ENCODE results near the gene EFNA4. TPM values are rescaled to one million over a fixed set of nuclear protein-coding genes. Genes with fewer than 3 reads are reported as not detected.

Gene EFNA4
- total and polyA plus RNA-seq, 9 of the 15 experiments (the other 6 are each of a cell fraction or from before 2014, with no cell fraction given), result 0.68 to 7.4 (median 6.1) TPM

GRCh38 chr1:155049651-155050559 is 13.6 kb upstream of the EFNA4 start:
- no peak for DNase-seq (ENCODE audit: extremely low read depth in 1 of 4, low spot score in 3 of 4)
- Histone ChIP-seq H4K20me1 (replicated peaks; ENCODE audit: control insufficient read depth, insufficient read depth, low read length) (peaks cover 6% of the 10 kb centered on the region; the same call in 1 of the 2 replicates), H3K4me2 (ENCODE audit: insufficient read depth, low read length) (peak overlapping the region; percentile 99), H3K27ac (ENCODE audit: extremely low read depth, low read depth, low read length) (peak overlapping the region; percentile 83), H3K79me2 (ENCODE audit: control insufficient read depth, insufficient read depth, low read length) (peaks cover 19% of the 10 kb centered on the region), H2AFZ (ENCODE audit: low read depth, low read length) (peak overlapping the region; percentile 95), H3K9me1 (ENCODE audit: control insufficient read depth, insufficient read depth, low read length) (peaks cover 4% of the 10 kb centered on the region), H3K36me3 (ENCODE audit: control insufficient read depth, insufficient read depth, low read length) (peaks cover 14% of the 10 kb centered on the region; the same call in 1 of the 3 replicates), H3K4me1 (replicated peaks in 1 of 2; ENCODE audit: control insufficient read depth in 2 of 2, insufficient read depth in 2 of 2, low read length in 2 of 2) (peaks cover 29 to 51% of the 10 kb centered on the region in 2 experiments), H3K9ac (ENCODE audit: insufficient read depth in 1 of 2, low read depth in 2 of 2, low read length in 2 of 2) (peak overlapping the region; percentile 90 to 96), H3K27me3 (ENCODE audit: control insufficient read depth in 2 of 2, insufficient read depth in 2 of 2, low read length in 2 of 2) (no peaks in the 10 kb centered on the region), H3K9me3 (replicated peaks; ENCODE audit: control insufficient read depth, insufficient read depth, low read depth, low read length) (no peaks in the 10 kb centered on the region), H3K4me3 (peak overlapping the region; percentile 80)
- FAIRE-seq, result peak; percentile 32
- ATAC-seq, result no peak
- intact Hi-C loops (cut with micrococcal nuclease) (loop anchor here (5.0 kb wide), 2 partner anchors 32 to 48 kb away; partner anchors contain the start of gene ZBTB7B), in situ Hi-C loops (cut with MboI) (no loop called here)
- BruUV-seq (replicated peaks), result TSS peak; percentile 86
- WGBS (ENCODE audit: insufficient coverage, low coverage, missing lambda C conversion rate), result 17% methylated on average over 9 of the region's 10 CpGs
- CTCF ChIA-PET (ENCODE audit: low intra/inter-chr PET ratio), result interaction anchor here (0.6 to 1.4 kb wide), 3 partner anchors 34 to 88 kb away, joined by 3 to 4 read pairs (median 3); partner anchors contain the start of gene PYGO2
- POLR2A ChIA-PET, result interaction anchor here (0.6 kb wide), 2 partner anchors 14 to 23 kb away, joined by 3 to 4 read pairs; no protein-coding TSS in a partner anchor
- TF ChIP-seq SAP30 (IDR thresholded peaks at IDR 0.05; ENCODE audit: borderline replicate concordance, insufficient read depth, low read depth, low read length, poor library complexity, severe bottlenecking) (no peak), ZMIZ1 (IDR thresholded peaks at IDR 0.05; ENCODE audit: low read depth in 2 of 2, low read length in 2 of 2) (no peak), ZNF592 (IDR thresholded peaks at IDR 0.05) (peak; percentile 96), KDM4B (IDR thresholded peaks at IDR 0.05; ENCODE audit: borderline replicate concordance in 2 of 2, low read depth in 1 of 2) (no peak), THAP12 (CRISPR knock-in tag; IDR thresholded peaks at IDR 0.05) (no peak), GTF2A2 (tag; IDR thresholded peaks at IDR 0.05) (0 out of 2 replicates have a peak, but pooled peaks have one; percentile 15), CREBBP (IDR thresholded peaks at IDR 0.05; ENCODE audit: low read depth, low read length) (no peak), TRIM28 (IDR thresholded peaks at IDR 0.05) (no peak), ZKSCAN3 (CRISPR knock-in tag; IDR thresholded peaks at IDR 0.05) (no peak)

Measured in K562 (cell line).